HL-60/S4 treated with phorbol 12-myristate 13-acetate at 8.2 ng/mL for 4 days and 3 days (cell line): ENCODE measurements around the gene AGAP1.

ENCODE experiments used
- in situ Hi-C: fragments of 300-500 bp; cut with MboI; formaldehyde crosslinking; loops from 2 replicates; pipeline ENCODE4 v1.15.0; 2022; ENCODE audit warnings: low sequenced_read_pairs

The AGAP1 gene

GRCh38 chr2:235507928-235508327 lies 14.1 kb downstream of the AGAP1 start:
- in situ Hi-C loops: no loop called here

- in situ Hi-C loops: no loop called here
Observed at GRCh38 chr2:235508371-235509160, 14.7 kb downstream of the AGAP1 start.

DNA sequence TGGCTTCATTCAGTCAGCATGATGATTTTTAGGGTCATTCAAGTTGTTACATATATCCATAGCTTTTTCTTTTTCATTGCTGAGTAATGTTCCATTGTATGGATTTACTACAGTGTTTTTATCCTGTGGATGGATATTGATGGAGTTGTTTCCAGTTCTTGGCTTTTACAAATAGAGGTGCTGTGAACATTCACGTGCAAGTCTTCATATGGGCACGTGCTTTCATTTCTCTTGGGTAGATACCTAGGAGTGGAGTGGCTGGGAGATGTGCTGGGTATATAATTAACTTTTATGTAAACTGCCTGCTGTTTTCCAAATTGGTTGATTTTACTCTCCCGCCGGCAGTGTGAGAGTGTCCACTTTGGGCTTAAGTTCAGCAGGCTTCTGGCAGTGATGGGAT lies 16.5 kb downstream of the AGAP1 start:
- in situ Hi-C loops: no loop called here

DNA sequence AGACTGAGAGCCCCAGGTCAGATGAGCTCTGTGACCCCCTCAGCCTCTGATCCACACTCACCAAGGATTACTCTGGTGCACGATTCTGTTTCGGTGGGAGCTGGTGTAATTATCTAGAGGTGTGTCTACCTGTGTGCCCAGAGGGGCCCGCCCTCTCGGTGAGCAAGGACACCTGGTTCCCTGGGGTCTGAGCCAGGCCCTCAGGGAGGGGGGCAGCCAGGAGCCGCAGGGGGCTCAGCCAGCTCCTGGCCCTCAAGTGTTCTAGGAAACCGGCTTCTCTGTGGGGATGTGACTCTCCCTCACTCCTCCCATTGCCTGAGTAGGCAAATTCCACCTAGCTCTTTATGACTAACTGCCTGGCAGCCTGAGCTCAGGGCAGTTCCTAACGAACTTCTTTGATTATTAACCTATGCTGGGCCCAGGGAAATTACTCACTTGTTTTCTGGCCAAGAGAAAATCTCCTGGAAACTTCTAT lies 17.4 kb downstream of the AGAP1 start:
- in situ Hi-C loops: no loop called here

DNA sequence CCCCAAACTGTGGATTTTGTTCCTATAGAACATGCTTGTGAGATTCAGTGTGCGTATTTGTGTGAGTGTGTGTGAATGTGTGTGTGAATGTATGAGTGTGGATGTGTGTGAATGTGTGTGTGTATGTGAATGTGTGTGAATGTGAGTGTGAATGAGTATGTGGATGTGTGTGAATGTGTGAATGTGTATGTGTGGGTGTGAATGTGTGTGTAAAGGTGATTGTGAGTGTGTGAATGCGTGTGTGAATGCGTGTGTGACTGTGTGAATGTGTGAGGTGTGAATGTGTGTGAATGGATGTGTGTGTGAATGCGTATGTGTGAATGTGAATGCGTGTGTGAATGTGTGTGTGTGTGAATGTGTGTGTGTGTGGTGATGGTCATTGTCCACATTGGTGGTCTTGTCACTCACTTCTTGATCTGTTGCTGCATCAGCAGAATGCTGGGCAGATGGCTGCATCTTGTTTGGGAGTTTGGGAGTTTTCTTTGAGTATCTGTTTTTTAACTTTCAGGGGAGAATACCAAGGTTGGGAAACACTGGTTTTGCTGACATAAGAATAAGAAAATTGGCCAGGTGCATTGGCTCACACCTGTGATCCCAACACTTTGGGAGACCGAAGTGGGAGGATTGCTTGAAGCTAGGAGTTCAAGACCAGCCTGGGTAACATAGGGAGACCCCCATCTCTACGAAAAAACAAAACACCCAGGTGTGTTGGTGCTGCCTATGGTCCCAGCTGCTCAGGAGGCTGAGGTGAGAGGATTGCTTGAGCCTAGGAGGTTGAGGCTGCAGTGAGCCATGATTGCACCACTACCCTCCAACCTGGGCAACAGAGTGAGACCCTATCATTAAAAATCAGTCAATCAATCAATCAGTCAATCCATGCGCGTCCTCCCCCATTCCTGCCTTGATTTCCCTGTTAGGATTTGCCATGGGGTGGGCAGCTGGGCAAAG lies 18.2 kb downstream of the AGAP1 start:
- in situ Hi-C loops: no loop called here

DNA sequence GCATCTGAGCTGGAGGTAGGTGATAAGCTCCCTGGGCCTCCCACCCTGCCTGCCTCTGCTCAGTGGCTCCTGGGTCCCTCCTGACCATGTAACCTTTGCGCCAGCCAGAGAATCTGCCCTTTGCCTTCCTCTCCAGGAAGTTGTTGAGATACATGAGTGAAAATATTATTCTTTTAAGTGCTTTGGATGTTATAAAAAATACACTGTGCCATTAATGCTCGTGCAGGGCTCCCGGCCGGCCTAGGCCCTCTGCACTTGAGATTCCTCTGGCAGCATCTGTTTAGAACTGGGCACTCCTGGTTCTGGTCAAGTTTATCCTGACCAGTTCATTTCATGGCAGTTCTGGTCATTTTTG lies 18.8 kb downstream of the AGAP1 start:
- in situ Hi-C loops: no loop called here

DNA sequence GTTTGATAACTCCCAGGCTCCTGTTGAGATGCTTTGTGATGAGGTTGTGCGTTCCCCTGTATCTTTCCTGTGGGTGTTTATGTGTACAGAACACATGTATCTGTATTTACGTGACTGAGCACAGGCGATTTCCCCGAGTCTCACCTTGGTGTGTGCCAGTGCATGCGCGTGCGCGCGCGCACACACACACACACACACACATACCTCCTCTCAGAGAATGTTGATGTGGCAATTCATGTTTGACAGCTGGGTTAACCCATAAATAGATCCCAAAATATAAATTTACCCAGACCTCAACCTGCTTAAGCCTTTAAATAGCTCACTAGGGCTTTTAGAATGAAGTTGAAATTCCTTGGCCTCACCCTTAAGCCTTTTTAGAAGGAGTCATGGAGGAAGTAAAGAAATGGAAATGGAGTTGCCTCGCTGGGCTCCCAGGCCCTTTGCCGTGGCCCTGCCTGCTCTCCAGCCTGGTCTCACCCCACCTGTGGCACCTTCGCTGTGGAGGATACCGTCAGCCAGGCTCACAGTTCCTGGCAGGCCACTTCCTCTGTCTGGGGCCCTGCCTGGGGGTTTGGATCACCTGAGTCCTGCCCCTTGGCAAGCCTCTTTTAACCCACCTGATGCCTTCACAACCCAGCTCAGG lies 20.3 kb downstream of the AGAP1 start:
- in situ Hi-C loops: no loop called here

GRCh38 chr2:235514627-235515363 lies 21.0 kb downstream of the AGAP1 start:
- in situ Hi-C loops: no loop called here

- in situ Hi-C loops: no loop called here
Observed at GRCh38 chr2:235515364-235515742, 21.5 kb downstream of the AGAP1 start.

GRCh38 chr2:235515821-235516220 lies 22.0 kb downstream of the AGAP1 start:
- in situ Hi-C loops: no loop called here

GRCh38 chr2:235516257-235516656 lies 22.4 kb downstream of the AGAP1 start:
- in situ Hi-C loops: no loop called here

GRCh38 chr2:235518322-235519090 lies 24.7 kb downstream of the AGAP1 start:
- in situ Hi-C loops: no loop called here

GRCh38 chr2:235520787-235521186 lies 26.9 kb downstream of the AGAP1 start:
- in situ Hi-C loops: no loop called here

DNA sequence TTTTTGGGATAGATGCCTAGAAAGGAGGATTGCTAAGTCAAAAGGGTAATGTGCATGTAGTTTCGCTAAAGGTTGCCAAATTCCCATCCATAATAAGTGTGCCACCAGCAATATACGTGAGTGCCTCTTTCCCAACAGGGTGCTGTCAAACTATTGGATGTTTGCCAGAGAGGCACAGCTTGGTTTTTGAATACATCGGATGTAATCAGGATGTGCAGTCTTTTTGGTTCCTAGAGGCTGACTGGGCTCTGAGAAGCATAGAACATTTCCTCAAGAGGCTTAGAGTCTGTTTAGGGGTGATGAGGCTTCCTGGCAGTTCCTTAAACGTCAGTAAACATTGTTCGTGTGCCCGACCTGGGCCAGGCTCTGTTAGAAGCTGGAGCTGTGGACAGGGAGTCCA lies 28.0 kb downstream of the AGAP1 start:
- in situ Hi-C loops: no loop called here

GRCh38 chr2:235523021-235523420 lies 29.2 kb downstream of the AGAP1 start:
- in situ Hi-C loops: no loop called here

DNA sequence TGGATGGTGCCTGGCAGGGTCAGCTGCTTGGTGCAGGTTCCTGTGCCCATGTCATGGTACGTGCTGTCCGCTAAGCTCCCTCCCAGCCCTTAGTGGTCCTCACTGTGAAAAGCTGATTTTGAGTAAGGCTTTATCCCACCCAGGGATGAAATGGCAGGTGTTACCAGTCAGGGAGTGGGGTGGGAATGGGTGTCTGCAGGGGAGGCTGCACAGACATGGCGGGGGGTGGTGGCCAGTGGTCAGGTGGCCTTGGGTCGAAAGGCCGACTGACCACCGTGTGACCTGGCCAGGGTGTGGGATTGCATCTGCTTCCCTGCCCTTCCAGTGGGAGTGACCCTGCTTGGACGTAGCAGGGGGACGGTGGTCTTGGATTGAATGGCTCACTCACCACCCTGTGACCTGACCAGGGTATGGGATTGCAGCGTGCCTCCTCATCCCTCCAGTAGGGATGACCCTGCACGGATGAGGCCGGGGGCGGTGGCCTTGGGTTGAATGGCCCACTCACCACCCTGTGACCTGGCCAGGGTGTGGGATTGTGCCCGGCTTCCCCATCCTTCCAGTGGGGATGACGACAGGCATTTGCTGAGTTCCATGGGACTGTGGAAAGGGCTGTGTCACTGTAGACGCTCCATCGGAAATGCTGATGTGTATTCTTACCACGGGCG lies 29.8 kb downstream of the AGAP1 start:
- in situ Hi-C loops: no loop called here

DNA sequence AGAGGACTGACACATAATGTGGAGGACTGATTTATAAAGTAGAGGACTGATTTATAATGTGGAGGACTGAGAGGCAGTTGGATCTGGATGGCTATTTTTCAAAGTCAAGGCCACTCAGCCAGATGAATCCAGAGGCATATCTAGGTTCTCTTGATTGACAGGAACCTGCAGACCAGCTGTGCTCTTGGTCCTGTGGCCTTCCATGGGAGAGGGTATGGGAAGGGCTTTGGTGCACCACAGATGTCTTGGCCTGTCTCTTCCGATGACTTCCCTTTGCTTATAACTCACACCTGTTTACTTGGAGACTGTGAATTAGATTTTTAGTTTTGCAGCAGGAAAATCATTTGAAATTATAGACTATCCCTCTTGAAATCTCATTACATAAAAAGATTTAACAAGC lies 32.3 kb downstream of the AGAP1 start:
- in situ Hi-C loops: no loop called here

GRCh38 chr2:235527806-235528469 lies 34.1 kb downstream of the AGAP1 start:
- in situ Hi-C loops: no loop called here

DNA sequence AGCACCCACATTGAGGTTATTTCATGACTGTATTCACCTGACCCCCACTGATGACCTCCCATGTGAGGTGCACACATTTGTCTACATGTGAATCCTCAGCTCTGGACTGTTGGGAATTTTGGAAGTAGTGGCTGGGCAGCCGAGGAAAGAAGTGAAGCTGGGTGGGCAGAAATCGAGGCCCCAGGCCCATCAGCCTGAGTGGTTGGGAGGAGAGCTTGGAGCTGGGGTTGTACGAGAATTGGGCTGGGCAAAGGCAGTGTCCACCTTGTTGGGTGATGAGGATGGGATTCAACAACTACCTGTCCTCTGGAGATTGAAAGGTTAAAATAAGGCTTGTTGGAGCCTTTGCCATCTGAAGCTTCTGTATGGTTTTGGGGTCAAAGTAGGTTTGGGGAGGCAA lies 35.8 kb downstream of the AGAP1 start:
- in situ Hi-C loops: no loop called here
